ENCODE results near the gene GPR137. TPM values are rescaled to one million over a fixed set of nuclear protein-coding genes. Genes with fewer than 3 reads are reported as not detected.

Gene GPR137
- total and polyA plus RNA-seq, 8 donors: 23.6 to 39.6 (median 31.8) TPM

DNA sequence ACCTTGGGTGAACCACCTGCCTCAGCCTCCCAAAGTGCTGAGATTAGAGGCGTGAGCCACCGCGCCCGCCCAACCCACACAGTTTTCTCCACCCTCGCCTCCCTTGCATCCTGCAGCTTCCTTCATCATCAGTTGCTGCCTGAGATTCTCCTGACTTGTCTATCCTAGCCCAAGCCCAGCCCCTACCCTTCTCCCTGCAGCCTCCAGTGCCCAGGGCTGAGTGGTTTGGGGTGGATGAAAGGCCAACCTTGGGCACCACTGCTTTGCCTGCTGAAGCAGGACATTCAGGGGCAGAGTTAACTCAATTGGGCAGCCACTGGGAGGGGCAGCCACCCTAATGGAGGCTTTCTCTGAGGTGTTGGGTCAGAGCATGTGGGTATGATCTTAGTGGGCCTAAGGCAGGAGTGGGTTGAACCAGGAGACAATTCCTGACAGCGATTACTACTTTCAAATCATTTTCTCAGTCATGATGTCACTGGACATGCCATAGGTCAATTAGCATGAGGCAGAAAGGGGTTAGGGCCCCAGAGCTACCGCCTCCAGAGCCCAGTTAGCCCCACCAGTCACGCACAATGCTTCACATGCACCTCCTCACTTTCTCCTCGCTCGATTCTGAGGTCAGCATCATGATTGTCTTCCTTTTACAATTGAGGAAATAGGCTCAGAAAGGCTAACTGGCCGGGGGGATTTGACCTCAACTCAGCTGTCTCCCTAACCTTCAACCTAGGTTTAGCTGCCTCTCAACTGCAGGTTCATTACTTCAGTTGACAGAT is 45.8 kb upstream of the GPR137 start:
- H3K36me3 ChIP-seq: peaks cover 0 to 34% of the 10 kb centered on the region in 2 donors
- no peaks in the 10 kb centered on the region for H3K9me3 ChIP-seq
- H3K4me1 ChIP-seq: peaks cover 16 to 85% of the 10 kb centered on the region in 2 donors
- intact Hi-C loops (cut with DNase I): no loop called here
- H3K4me3 ChIP-seq: peak overlapping the region in 1 of 2 donors; percentile 82
- ATAC-seq: no peak
- DNase-seq: peak in 1 of 4 donors; percentile 42
- peak overlapping the region; percentile 98 to 100 for H3K27ac ChIP-seq
- TF ChIP-seq, protein P1, sequence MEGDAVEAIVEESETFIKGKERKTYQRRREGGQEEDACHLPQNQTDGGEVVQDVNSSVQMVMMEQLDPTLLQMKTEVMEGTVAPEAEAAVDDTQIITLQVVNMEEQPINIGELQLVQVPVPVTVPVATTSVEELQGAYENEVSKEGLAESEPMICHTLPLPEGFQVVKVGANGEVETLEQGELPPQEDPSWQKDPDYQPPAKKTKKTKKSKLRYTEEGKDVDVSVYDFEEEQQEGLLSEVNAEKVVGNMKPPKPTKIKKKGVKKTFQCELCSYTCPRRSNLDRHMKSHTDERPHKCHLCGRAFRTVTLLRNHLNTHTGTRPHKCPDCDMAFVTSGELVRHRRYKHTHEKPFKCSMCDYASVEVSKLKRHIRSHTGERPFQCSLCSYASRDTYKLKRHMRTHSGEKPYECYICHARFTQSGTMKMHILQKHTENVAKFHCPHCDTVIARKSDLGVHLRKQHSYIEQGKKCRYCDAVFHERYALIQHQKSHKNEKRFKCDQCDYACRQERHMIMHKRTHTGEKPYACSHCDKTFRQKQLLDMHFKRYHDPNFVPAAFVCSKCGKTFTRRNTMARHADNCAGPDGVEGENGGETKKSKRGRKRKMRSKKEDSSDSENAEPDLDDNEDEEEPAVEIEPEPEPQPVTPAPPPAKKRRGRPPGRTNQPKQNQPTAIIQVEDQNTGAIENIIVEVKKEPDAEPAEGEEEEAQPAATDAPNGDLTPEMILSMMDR (IDR thresholded peaks at IDR 0.05): no peak
- no peaks in the 10 kb centered on the region for H3K27me3 ChIP-seq

DNA sequence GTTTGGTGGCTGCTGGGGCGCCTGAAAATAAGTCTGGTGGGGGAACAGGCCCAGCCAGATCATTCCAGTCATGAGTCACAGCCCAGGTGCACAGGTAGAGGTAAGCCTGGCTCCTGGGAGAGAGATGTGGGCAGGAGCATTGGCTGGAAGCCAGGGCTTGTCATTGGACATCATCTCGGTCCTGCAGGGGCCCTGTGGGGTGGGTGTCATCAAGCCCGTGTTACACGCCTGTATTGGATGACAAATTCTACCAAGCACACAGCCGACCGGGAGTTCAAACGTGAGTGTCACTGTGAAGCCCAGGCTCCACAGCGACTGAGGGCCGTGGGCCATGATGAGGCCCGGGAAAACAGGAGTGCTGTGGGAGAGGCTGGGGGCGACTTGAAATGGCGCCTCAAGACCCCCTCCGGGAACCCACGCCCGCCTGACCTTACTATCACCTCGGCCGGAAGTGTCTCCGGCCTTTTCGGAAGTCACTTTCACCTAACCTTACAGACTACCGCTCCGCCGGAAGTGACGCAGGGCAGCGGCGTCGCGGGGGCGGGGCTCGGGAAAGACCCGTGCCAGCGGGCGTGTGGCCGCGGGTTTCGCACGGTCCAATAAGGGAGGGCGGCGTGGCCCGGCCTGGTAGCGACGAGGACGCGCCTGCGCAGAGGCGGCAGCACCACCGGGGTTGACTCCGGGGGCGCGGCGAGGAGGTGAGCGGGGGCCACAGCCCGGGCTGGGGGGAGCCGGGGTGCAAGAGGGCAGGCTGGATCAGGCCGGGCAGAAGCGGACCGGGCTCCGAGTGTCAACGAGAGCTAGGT is 45.0 kb upstream of the GPR137 start, which contains the start of gene FKBP2:
Gene FKBP2, plus strand, starts transcription at position 661 of the 806 bp plus-strand sequence. CDS start 1,293 bp downstream, outside the sequence.
- ATAC-seq (peak; percentile 73), DNase-seq (peak; percentile 97 to 99 (median 98))
- Histone ChIP-seq H3K4me3 (peak within 1 kb of the TSS; percentile 79 to 82), H3K27me3 (no peaks in the 10 kb centered on the region), H3K9me3 (no peaks in the 10 kb centered on the region), H3K4me1 (peaks cover 20 to 85% of the 10 kb centered on the region in 2 donors), H3K27ac (peak within 1 kb of the TSS; percentile 98 to 100), H3K36me3 (peaks cover 0 to 34% of the 10 kb centered on the region in 2 donors)
- TF ChIP-seq, protein P1 (IDR thresholded peaks at IDR 0.05): no peak
- intact Hi-C loops (cut with DNase I): no loop called here

DNA sequence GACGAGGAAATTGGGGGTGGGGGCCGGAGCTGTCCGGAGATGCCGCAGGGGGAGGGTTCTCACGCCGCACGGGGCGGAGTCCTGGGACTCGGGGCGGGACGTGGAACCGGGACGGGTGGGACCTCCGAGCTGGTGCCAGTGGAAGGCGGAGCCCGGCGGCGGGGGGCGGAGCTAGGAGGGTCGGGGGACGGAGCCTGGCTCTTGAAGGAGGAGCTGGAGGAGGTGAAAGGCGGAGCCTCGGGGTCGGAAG is 44.5 kb upstream of the GPR137 start:
- H3K36me3 ChIP-seq: peaks cover 0 to 34% of the 10 kb centered on the region in 2 donors
- H3K27me3 ChIP-seq: no peaks in the 10 kb centered on the region
- DNase-seq: peak; percentile 100
- peak; percentile 86 for ATAC-seq
- H3K4me3 ChIP-seq: peak overlapping the region; percentile 42 to 82
- peak overlapping the region; percentile 98 to 100 for H3K27ac ChIP-seq
- H3K4me1 ChIP-seq: peaks cover 20 to 85% of the 10 kb centered on the region in 2 donors
- intact Hi-C loops (cut with DNase I): no loop called here
- H3K9me3 ChIP-seq: no peaks in the 10 kb centered on the region
- TF ChIP-seq, protein P1 (IDR thresholded peaks at IDR 0.05): no peak

DNA sequence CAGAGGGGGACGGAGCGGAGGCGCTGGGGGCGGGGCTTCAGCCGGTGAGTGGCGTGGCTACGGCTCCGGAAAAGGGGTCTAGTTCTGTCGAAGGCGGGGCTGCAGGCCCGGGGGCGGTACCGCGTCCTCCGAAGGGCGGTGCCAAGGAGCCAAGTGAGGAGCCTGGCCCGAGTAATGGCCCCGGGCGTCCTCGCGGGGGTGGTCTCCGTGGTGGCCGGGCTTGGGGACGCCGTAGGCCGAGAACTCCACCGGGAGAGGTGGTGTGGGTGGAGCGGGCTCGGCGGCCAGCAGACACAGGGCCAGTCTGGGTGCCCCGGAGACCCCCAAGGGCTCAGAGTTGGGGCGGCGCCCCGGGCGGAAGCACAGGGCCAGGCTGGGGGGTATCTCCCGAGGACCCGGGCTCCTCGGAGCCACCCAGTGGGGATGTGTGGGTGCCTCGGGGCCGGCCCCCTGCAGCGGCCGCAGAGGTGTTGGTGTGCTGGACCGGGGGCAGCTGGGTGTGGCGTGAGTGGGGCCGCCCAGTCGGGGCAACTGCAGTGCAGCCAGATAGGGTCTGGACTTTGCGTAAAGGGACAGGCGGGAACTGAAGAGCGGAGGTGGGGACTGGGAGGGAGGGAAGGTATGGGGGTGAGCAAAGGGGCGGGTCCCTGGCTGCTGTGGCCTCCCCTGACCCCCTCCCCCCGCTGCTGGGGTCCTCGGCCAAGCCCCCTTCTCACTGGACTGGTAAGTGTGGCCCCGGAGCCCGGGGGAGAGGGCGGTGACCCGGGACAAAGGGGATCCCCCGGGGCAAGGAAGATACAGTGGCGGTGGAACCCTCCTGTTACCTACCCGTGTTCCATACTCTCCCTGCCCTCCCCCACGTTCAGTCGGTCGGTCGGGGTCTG is 43.9 kb upstream of the GPR137 start:
- Histone ChIP-seq H3K36me3 (peaks cover 0 to 34% of the 10 kb centered on the region in 2 donors), H3K27ac (peak overlapping the region; percentile 82 to 98), H3K4me1 (peaks cover 20 to 82% of the 10 kb centered on the region in 2 donors), H3K9me3 (no peaks in the 10 kb centered on the region), H3K27me3 (no peaks in the 10 kb centered on the region), H3K4me3 (peak overlapping the region; percentile 79 to 82)
- peak in 1 of 4 donors; percentile 43 for DNase-seq
- TF ChIP-seq, protein P1 (IDR thresholded peaks at IDR 0.05): no peak
- ATAC-seq: peak; percentile 4
- intact Hi-C loops (cut with DNase I): no loop called here

Measured in left lung (tissue), 10 donors.